K562 (cell line): ENCODE results near the gene ZFYVE28. TPM values are rescaled to one million over a fixed set of nuclear protein-coding genes. Genes with fewer than 3 reads are reported as not detected.

Experiments used
- CXXC5 ChIP-seq: fragments of 250-450 bp; sonication (Bioruptor Pico); IDR thresholded peaks from 2 replicates; pipeline ENCODE4 v1.8.0; 2022; ENCODE audit warnings: inconsistent platforms, mild to moderate bottlenecking, moderate library complexity
- EP300 ChIP-seq: IDR thresholded peaks from 2 replicates; pipeline ENCODE4 v1.6.1; 2012; ENCODE audit warnings: low read length, improper control_type of control experiment
- FIP1L1 ChIP-seq: fragments of 200-400 bp; formaldehyde crosslinking; IDR thresholded peaks from 2 replicates; pipeline ENCODE4 v1.6.1; 2018; ENCODE audit warnings: mild to moderate bottlenecking, low read depth, low read length; ENCODE audit not compliant: poor library complexity, severe bottlenecking
- FOXJ3 ChIP-seq: sonication (generic); formaldehyde crosslinking; IDR thresholded peaks from 2 replicates; pipeline ENCODE4 v1.4.0; 2020; ENCODE audit warnings: mild to moderate bottlenecking, missing genetic modification reagents
- GATAD2B ChIP-seq: fragments of 450-650 bp; IDR thresholded peaks from 2 replicates; pipeline ENCODE4 v1.6.1; 2017; ENCODE audit warnings: mild to moderate bottlenecking, borderline replicate concordance
- KLF16 ChIP-seq: IDR thresholded peaks from 2 replicates; pipeline ENCODE4 v1.6.1; 2016; ENCODE audit warnings: antibody characterized with exemption
- LEF1 ChIP-seq: fragments of 450-650 bp; IDR thresholded peaks from 2 replicates; pipeline ENCODE4 v1.6.1; 2016; ENCODE audit warnings: mild to moderate bottlenecking
- MXI1 ChIP-seq: IDR thresholded peaks from 2 replicates; pipeline ENCODE4 v1.6.1; 2011; ENCODE audit warnings: low read depth, mild to moderate bottlenecking, improper control_type of control experiment, low read length
- MYBL2 ChIP-seq, 2 experiments: fragments of 450-650 bp in 1 of 2; sonication (generic) in 1 of 2; formaldehyde crosslinking in 1 of 2; IDR thresholded peaks; 2 replicates each; pipeline versions ENCODE4 v1.6.1 to v1.8.1; 2017 to 2022; ENCODE audit warnings: borderline replicate concordance in 1 of 2, inconsistent platforms in 1 of 2, low read depth in 1 of 2, mild to moderate bottlenecking in 1 of 2, missing genetic modification reagents in 1 of 2, moderate library complexity in 1 of 2
- NCOA4 ChIP-seq: fragments of 450-650 bp; IDR thresholded peaks from 2 replicates; pipeline ENCODE4 v1.6.1; 2018; ENCODE audit warnings: mild to moderate bottlenecking; ENCODE audit not compliant: partially characterized antibody
- NCOR1 ChIP-seq: fragments of 450-650 bp; IDR thresholded peaks from 2 replicates; pipeline ENCODE4 v1.6.1; 2016; ENCODE audit warnings: mild to moderate bottlenecking, moderate library complexity
- NR2C2 ChIP-seq, 2 experiments: fragments of 200-800 bp in 1 of 2; sonication (Bioruptor generic) in 1 of 2; sonication (generic) in 1 of 2; formaldehyde crosslinking in 1 of 2; IDR thresholded peaks; 2 replicates each; pipeline versions ENCODE4 v1.6.1 to v1.8.0; 2016 to 2022; ENCODE audit warnings: mild to moderate bottlenecking in 1 of 2, missing compliant biosample characterization in 1 of 2, missing genetic modification characterization in 1 of 2, missing genetic modification reagents in 1 of 2
- PML ChIP-seq: IDR thresholded peaks from 2 replicates; pipeline ENCODE4 v1.6.1; 2012; ENCODE audit warnings: low read length, inconsistent platforms
- SAP30 ChIP-seq: fragments of 200-600 bp; sonication (generic); IDR thresholded peaks from 2 replicates; pipeline ENCODE4 v1.6.1; 2012; ENCODE audit warnings: borderline replicate concordance, low read depth, mild to moderate bottlenecking, moderate library complexity, low read length, control low read depth, inconsistent platforms; ENCODE audit not compliant: insufficient read depth, poor library complexity, severe bottlenecking
- SMC3 ChIP-seq: conservative IDR thresholded peaks from 2 replicates; pipeline ENCODE4 v1.6.1; 2011; ENCODE audit warnings: low read depth, low read length, improper control_type of control experiment; ENCODE audit not compliant: insufficient read depth
- TEAD1 ChIP-seq, 2 experiments: fragments of 450-650 bp in 1 of 2; sonication (generic) in 1 of 2; formaldehyde crosslinking; IDR thresholded peaks; 2 replicates each; pipeline versions ENCODE4 v1.4.0 to v1.8.0; 2020 to 2022; ENCODE audit warnings: mild to moderate bottlenecking in 2 of 2, missing genetic modification reagents in 1 of 2
- U2AF2 ChIP-seq: fragments of 200-400 bp; formaldehyde crosslinking; optimal IDR thresholded peaks from 2 replicates; pipeline ENCODE3; 2017; ENCODE audit warnings: low read depth, mild to moderate bottlenecking, low read length
- ZKSCAN3 ChIP-seq: fragments of 250-450 bp; sonication (Bioruptor Pico); IDR thresholded peaks from 2 replicates; pipeline ENCODE4 v1.4.0; 2020
- ZNF695 ChIP-seq: fragments of 450-650 bp; formaldehyde crosslinking; IDR thresholded peaks from 2 replicates; pipeline ENCODE4 v1.4.0; 2020; ENCODE audit warnings: mild to moderate bottlenecking, moderate library complexity
- polyA plus RNA-seq, 8 experiments: library from polyadenylated mRNA; depleted of rRNA in 4 of 8; stranded (reverse) in 5 of 8; unstranded in 3 of 8; fragments of >200 nt; fragmentation: Nextera tagmentation in 2 of 8; fragmentation: Illumina TruSeq in 1 of 8; extraction: Ambion mirVana in 2 of 8; extraction: Trizol in 1 of 8; gene quantifications; 2 replicates each; pipeline versions ENCODE4 v1.2.1 to v1.2.3, GENCODE V29; 2011 to 2014; ENCODE audit warnings: inconsistent platforms in 1 of 8, missing spikeins in 1 of 8
- total RNA-seq, 7 experiments: library from RNA; depleted of rRNA in 6 of 7; stranded (reverse); fragments of >200 nt in 6 of 7; fragmentation: Illumina TruSeq in 2 of 7; extraction: Trizol in 2 of 7; gene quantifications; 2 replicates each; pipeline versions ENCODE4 v1.2.1 to v1.2.3, GENCODE V29; 2011 to 2021; ENCODE audit warnings: low replicate concordance in 1 of 7
- TF ChIP-seq, protein P1 (sequence below): sonication (generic); formaldehyde crosslinking; IDR thresholded peaks from 2 replicates; pipeline ENCODE4 v1.8.0; 2022; ENCODE audit warnings: mild to moderate bottlenecking, missing genetic modification reagents
- TF ChIP-seq, protein P2 (sequence below): fragments of 250-450 bp; sonication (Bioruptor Pico); IDR thresholded peaks from 2 replicates; pipeline ENCODE4 v1.8.0; 2021; ENCODE audit warnings: moderate library complexity, mild to moderate bottlenecking, inconsistent platforms
- TF ChIP-seq, protein P3 (sequence below): IDR thresholded peaks from 2 replicates; pipeline ENCODE4 v1.6.1; 2011; ENCODE audit warnings: borderline replicate concordance, low read depth, mild to moderate bottlenecking, moderate library complexity, low read length; ENCODE audit not compliant: insufficient read depth, poor library complexity, severe bottlenecking
- TF ChIP-seq, protein P4 (sequence below): fragments of 250-450 bp; sonication (Bioruptor Pico); IDR thresholded peaks from 2 replicates; pipeline ENCODE4 v1.8.0; 2022; ENCODE audit warnings: inconsistent platforms, mild to moderate bottlenecking, moderate library complexity, borderline replicate concordance

Gene ZFYVE28
- total and polyA plus RNA-seq, 9 of the 15 experiments (the other 6 are each of a cell fraction or from before 2014, with no cell fraction given) = 1.3 to 24.8 (median 8.9) TPM

DNA sequence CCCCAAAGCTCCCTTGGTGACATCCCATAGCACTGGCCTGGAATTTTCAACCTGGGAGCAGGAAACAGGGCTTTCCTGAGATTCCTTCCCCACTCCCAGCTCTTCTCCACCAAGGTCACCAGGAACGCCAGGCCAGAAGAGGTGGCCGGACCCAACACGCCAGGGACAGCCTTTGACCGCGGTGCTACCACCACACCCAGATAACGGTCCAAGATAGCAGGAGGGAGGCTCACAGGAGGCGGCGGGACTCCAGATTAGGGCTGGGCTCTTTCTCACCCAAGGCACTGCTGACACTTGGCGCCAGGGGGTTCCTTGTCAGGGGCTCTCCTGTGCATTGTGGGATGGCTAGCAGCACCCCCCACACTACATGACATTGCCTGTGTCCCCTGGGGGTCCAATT, 22.9 kb downstream of the ZFYVE28 start (continued):
- TF ChIP-seq, protein P1, sequence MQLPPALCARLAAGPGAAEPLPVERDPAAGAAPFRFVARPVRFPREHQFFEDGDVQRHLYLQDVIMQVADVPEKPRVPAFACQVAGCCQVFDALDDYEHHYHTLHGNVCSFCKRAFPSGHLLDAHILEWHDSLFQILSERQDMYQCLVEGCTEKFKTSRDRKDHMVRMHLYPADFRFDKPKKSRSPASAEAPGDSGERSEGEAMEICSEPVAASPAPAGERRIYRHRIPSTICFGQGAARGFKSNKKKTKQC = no peak
- peak in 1 of 2 experiments; percentile 32; a peak in 1 of 4 replicates for TF ChIP-seq TEAD1 (CRISPR knock-in tag; IDR thresholded peaks at IDR 0.05)
- TF ChIP-seq NCOR1 = 0 out of 2 replicates have a peak, but pooled peaks have one; percentile 17
- TF ChIP-seq U2AF2 = no peak
- 0 out of 2 replicates have a peak, but pooled peaks have one; percentile 32 for TF ChIP-seq KLF16
- TF ChIP-seq EP300 = peak; percentile 97
- TF ChIP-seq MXI1 = no peak
- no peak for TF ChIP-seq FOXJ3 (CRISPR knock-in tag)
- TF ChIP-seq NR2C2 (CRISPR knock-in tag; IDR thresholded peaks at IDR 0.05) = no peak
- TF ChIP-seq NR2C2 (tag; IDR thresholded peaks at IDR 0.05) = peak; percentile 67; the same call in 1 of the 2 replicates
- TF ChIP-seq SMC3 = no peak
- TF ChIP-seq GATAD2B = peak; percentile 25; the same call in 1 of the 2 replicates
- TF ChIP-seq PML = no peak
- TF ChIP-seq ZKSCAN3 (CRISPR knock-in tag) = no peak
- TF ChIP-seq NCOA4 = no peak
- TF ChIP-seq, protein P2, sequence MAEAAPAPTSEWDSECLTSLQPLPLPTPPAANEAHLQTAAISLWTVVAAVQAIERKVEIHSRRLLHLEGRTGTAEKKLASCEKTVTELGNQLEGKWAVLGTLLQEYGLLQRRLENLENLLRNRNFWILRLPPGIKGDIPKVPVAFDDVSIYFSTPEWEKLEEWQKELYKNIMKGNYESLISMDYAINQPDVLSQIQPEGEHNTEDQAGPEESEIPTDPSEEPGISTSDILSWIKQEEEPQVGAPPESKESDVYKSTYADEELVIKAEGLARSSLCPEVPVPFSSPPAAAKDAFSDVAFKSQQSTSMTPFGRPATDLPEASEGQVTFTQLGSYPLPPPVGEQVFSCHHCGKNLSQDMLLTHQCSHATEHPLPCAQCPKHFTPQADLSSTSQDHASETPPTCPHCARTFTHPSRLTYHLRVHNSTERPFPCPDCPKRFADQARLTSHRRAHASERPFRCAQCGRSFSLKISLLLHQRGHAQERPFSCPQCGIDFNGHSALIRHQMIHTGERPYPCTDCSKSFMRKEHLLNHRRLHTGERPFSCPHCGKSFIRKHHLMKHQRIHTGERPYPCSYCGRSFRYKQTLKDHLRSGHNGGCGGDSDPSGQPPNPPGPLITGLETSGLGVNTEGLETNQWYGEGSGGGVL (CRISPR knock-in tag) = no peak
- peak; percentile 75 for TF ChIP-seq LEF1
- TF ChIP-seq, protein P3, sequence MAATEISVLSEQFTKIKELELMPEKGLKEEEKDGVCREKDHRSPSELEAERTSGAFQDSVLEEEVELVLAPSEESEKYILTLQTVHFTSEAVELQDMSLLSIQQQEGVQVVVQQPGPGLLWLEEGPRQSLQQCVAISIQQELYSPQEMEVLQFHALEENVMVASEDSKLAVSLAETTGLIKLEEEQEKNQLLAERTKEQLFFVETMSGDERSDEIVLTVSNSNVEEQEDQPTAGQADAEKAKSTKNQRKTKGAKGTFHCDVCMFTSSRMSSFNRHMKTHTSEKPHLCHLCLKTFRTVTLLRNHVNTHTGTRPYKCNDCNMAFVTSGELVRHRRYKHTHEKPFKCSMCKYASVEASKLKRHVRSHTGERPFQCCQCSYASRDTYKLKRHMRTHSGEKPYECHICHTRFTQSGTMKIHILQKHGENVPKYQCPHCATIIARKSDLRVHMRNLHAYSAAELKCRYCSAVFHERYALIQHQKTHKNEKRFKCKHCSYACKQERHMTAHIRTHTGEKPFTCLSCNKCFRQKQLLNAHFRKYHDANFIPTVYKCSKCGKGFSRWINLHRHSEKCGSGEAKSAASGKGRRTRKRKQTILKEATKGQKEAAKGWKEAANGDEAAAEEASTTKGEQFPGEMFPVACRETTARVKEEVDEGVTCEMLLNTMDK = no peak
- TF ChIP-seq CXXC5 (CRISPR knock-in tag) = peak; percentile 83
- TF ChIP-seq, protein P4, sequence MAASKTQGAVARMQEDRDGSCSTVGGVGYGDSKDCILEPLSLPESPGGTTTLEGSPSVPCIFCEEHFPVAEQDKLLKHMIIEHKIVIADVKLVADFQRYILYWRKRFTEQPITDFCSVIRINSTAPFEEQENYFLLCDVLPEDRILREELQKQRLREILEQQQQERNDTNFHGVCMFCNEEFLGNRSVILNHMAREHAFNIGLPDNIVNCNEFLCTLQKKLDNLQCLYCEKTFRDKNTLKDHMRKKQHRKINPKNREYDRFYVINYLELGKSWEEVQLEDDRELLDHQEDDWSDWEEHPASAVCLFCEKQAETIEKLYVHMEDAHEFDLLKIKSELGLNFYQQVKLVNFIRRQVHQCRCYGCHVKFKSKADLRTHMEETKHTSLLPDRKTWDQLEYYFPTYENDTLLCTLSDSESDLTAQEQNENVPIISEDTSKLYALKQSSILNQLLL (CRISPR knock-in tag) = no peak
- TF ChIP-seq ZNF695 (CRISPR knock-in tag) = no peak
- TF ChIP-seq MYBL2 (IDR thresholded peaks at IDR 0.05; ENCODE audit: low read depth) = peak; percentile 92
- no peak for TF ChIP-seq MYBL2 (CRISPR knock-in tag; IDR thresholded peaks at IDR 0.05; ENCODE audit: borderline replicate concordance)
- no peak for TF ChIP-seq SAP30
- TF ChIP-seq FIP1L1 = no peak
